IMR-90 (cell line): ENCODE data around the gene PRKACB. TPM values are rescaled to one million over a fixed set of nuclear protein-coding genes. Genes with fewer than 3 reads are reported as not detected.

Source experiments
- ATAC-seq: fragments of 200-7000 bp; cut with Tn5 transposase; 2 replicates; pipeline ENCODE4 v1.9.1; 2020; ENCODE audit warnings: low read depth, mild to moderate bottlenecking, moderate library complexity
- BruUV-seq: library from RNA; stranded (reverse); fragments of 400-500 nt; replicated peaks from 2 replicates; lab custom pipeline; 2021; lab: Mats Ljungman, UMichigan
- CTCF ChIA-PET: fragments of 300-600 bp; formaldehyde crosslinking; extraction: SDS; loops from one replicate; lab custom pipeline; 2021; ENCODE audit warnings: antibody characterized with exemption; lab: Yijun Ruan, JAX
- POLR2A ChIA-PET: fragments of 300-600 bp; sonication (Branson Sonifier 250); formaldehyde crosslinking; loops from one replicate; lab custom pipeline; 2022; ENCODE audit warnings: antibody characterized with exemption; ENCODE audit not compliant: unreplicated experiment; lab: Charles Lee
- DNase-seq: peaks from one replicate; pipeline ENCODE4 v3.0.0; 2013
- H2AFZ ChIP-seq: replicated peaks from 2 replicates; pipeline ENCODE3; 2013; ENCODE audit warnings: low read length, mild to moderate bottlenecking; ENCODE audit not compliant: poor library complexity
- H2AK5ac ChIP-seq: 2 replicates; pipeline ENCODE4 v1.6.1; 2013; ENCODE audit warnings: low read depth, low read length, inconsistent platforms
- H2AK9ac ChIP-seq: replicated peaks from 2 replicates; pipeline ENCODE3; 2013; ENCODE audit warnings: mild to moderate bottlenecking, low read depth, low read length, moderate library complexity; ENCODE audit not compliant: poor library complexity
- H2BK120ac ChIP-seq: 2 replicates; pipeline ENCODE4 v1.6.1; 2013; ENCODE audit warnings: low read depth, low read length, inconsistent platforms
- H2BK15ac ChIP-seq: 3 replicates; pipeline ENCODE4 v1.6.1; 2013; ENCODE audit warnings: low read depth, low read length, inconsistent platforms
- H2BK20ac ChIP-seq: 2 replicates; pipeline ENCODE4 v1.6.1; 2013; ENCODE audit warnings: low read depth, mild to moderate bottlenecking, inconsistent platforms, low read length, moderate library complexity
- H2BK5ac ChIP-seq: 2 replicates; pipeline ENCODE4 v1.6.1; 2013; ENCODE audit warnings: mild to moderate bottlenecking, low read depth, low read length, inconsistent platforms; ENCODE audit not compliant: poor library complexity, severe bottlenecking
- H3K14ac ChIP-seq: replicated peaks from 2 replicates; pipeline ENCODE4 v1.6.1; 2013; ENCODE audit warnings: low read depth, low read length, inconsistent platforms
- H3K18ac ChIP-seq: 2 replicates; pipeline ENCODE4 v1.6.1; 2013; ENCODE audit warnings: low read depth, low read length, control low read depth
- H3K23ac ChIP-seq: 2 replicates; pipeline ENCODE4 v1.6.1; 2013; ENCODE audit warnings: low read depth, low read length, inconsistent platforms
- H3K27ac ChIP-seq: 2 replicates; pipeline ENCODE4 v1.5.1; 2013; ENCODE audit warnings: mild to moderate bottlenecking, control low read depth, low read length; ENCODE audit not compliant: insufficient read depth
- H3K27me3 ChIP-seq: 2 replicates; pipeline ENCODE4 v1.6.1; 2013; ENCODE audit warnings: low read length; ENCODE audit not compliant: control insufficient read depth, insufficient read depth
- H3K36me3 ChIP-seq: 2 replicates; pipeline ENCODE4 v1.6.1; 2013; ENCODE audit warnings: low read length, mixed read lengths; ENCODE audit not compliant: control insufficient read depth, insufficient read depth
- H3K4ac ChIP-seq: 2 replicates; pipeline ENCODE4 v1.6.1; 2013; ENCODE audit warnings: low read depth, low read length, inconsistent platforms
- H3K4me1 ChIP-seq: 2 replicates; pipeline ENCODE4 v1.6.1; 2013; ENCODE audit warnings: low read length, mixed read lengths; ENCODE audit not compliant: control insufficient read depth, insufficient read depth
- H3K4me2 ChIP-seq: 2 replicates; pipeline ENCODE4 v1.6.1; 2013; ENCODE audit warnings: low read depth, mild to moderate bottlenecking, control low read depth, low read length, moderate library complexity
- H3K4me3 ChIP-seq: 2 replicates; pipeline ENCODE4 v1.5.1; 2013; ENCODE audit warnings: low read depth, mild to moderate bottlenecking, control low read depth, low read length, moderate library complexity; ENCODE audit not compliant: insufficient read depth
- H3K56ac ChIP-seq: 2 replicates; pipeline ENCODE4 v1.6.1; 2013; ENCODE audit warnings: low read length, inconsistent platforms; ENCODE audit not compliant: insufficient read depth; ENCODE audit errors: extremely low read depth
- H3K79me1 ChIP-seq, 2 experiments: 2 replicates each; pipeline ENCODE4 v1.6.1; 2013; ENCODE audit warnings: low read length in 2 of 2, inconsistent platforms in 1 of 2, low read depth in 1 of 2
- H3K9ac ChIP-seq: 2 replicates; pipeline ENCODE4 v1.6.1; 2013; ENCODE audit warnings: low read depth, low read length, control low read depth
- H3K9me1 ChIP-seq: 2 replicates; pipeline ENCODE4 v1.6.1; 2013; ENCODE audit warnings: low read length, inconsistent platforms; ENCODE audit not compliant: insufficient read depth
- H3K9me3 ChIP-seq: 2 replicates; pipeline ENCODE4 v1.6.1; 2013; ENCODE audit warnings: low read length; ENCODE audit not compliant: control insufficient read depth, insufficient read depth
- H4K20me1 ChIP-seq: 2 replicates; pipeline ENCODE4 v1.6.1; 2013; ENCODE audit warnings: low read length, inconsistent platforms; ENCODE audit not compliant: insufficient read depth
- H4K5ac ChIP-seq: 2 replicates; pipeline ENCODE4 v1.6.1; 2013; ENCODE audit warnings: mild to moderate bottlenecking, low read depth, low read length, control low read depth
- H4K8ac ChIP-seq, 2 experiments: 2 replicates each; pipeline ENCODE4 v1.6.1; 2013; ENCODE audit warnings: low read depth in 2 of 2, low read length in 2 of 2, control low read depth in 1 of 2, inconsistent platforms in 1 of 2
- H4K91ac ChIP-seq: 2 replicates; pipeline ENCODE4 v1.6.1; 2013; ENCODE audit warnings: low read depth, low read length, inconsistent platforms; ENCODE audit not compliant: insufficient read depth
- BHLHE40 ChIP-seq: fragments of 150-350 bp; IDR thresholded peaks from 2 replicates; pipeline ENCODE4 v1.6.1; 2016; ENCODE audit warnings: mild to moderate bottlenecking, low read depth, low read length
- CEBPB ChIP-seq: IDR thresholded peaks from 2 replicates; pipeline ENCODE4 v1.6.1; 2012; ENCODE audit warnings: low read depth, low read length, improper control_type of control experiment
- CHD1 ChIP-seq: IDR thresholded peaks from 2 replicates; pipeline ENCODE4 v1.6.1; 2012; ENCODE audit warnings: low read depth, low read length, improper control_type of control experiment
- FOS ChIP-seq: fragments of 150-350 bp; IDR thresholded peaks from 2 replicates; pipeline ENCODE4 v1.6.1; 2016; ENCODE audit warnings: low read depth, low read length
- MAFK ChIP-seq: IDR thresholded peaks from 2 replicates; pipeline ENCODE4 v1.6.1; 2012; ENCODE audit warnings: low read depth, low read length, improper control_type of control experiment
- MAZ ChIP-seq: IDR thresholded peaks from 2 replicates; pipeline ENCODE4 v1.6.1; 2012; ENCODE audit warnings: low read depth, mild to moderate bottlenecking, low read length, improper control_type of control experiment, moderate library complexity, borderline replicate concordance
- MXI1 ChIP-seq: IDR thresholded peaks from 2 replicates; pipeline ENCODE4 v1.6.1; 2012; ENCODE audit warnings: low read depth, mild to moderate bottlenecking, low read length, moderate library complexity, borderline replicate concordance
- NFE2L2 ChIP-seq: fragments of 150-350 bp; IDR thresholded peaks from 2 replicates; pipeline ENCODE4 v1.6.1; 2016; ENCODE audit warnings: low read depth, mild to moderate bottlenecking, low read length
- POLR2A ChIP-seq: IDR thresholded peaks from 2 replicates; pipeline ENCODE4 v1.6.1; 2012; ENCODE audit warnings: mild to moderate bottlenecking, low read depth, low read length
- RAD21 ChIP-seq: IDR thresholded peaks from 2 replicates; pipeline ENCODE4 v1.6.1; 2012; ENCODE audit warnings: low read length, improper control_type of control experiment
- RCOR1 ChIP-seq: IDR thresholded peaks from 2 replicates; pipeline ENCODE4 v1.6.1; 2012; ENCODE audit warnings: mild to moderate bottlenecking, low read length, improper control_type of control experiment; ENCODE audit not compliant: insufficient replicate concordance
- RFX5 ChIP-seq: IDR thresholded peaks from 2 replicates; pipeline ENCODE4 v1.8.0; 2012; ENCODE audit warnings: low read depth, mild to moderate bottlenecking, low read length, moderate library complexity
- SMC3 ChIP-seq: fragments of 150-350 bp; IDR thresholded peaks from 2 replicates; pipeline ENCODE4 v1.6.1; 2016; ENCODE audit warnings: low read depth, mild to moderate bottlenecking, antibody characterized with exemption, low read length, moderate library complexity
- WGBS, 2 experiments: methylation state at CpG; one replicate each; pipeline versions ENCODE4 v1.1.5 to v1.1.7; 2013; ENCODE audit warnings: missing lambda C conversion rate in 2 of 2; ENCODE audit not compliant: insufficient read length in 1 of 2; ENCODE audit errors: extremely low coverage in 2 of 2; 5-methylcytosine and 5-hydroxymethylcytosine counted together
- dilution Hi-C: fragments of 300-500 bp; cut with HindIII; formaldehyde crosslinking; loops from one replicate; pipeline ENCODE4 v1.14.3; 2018; ENCODE audit warnings: low sequenced_read_pairs; ENCODE audit not compliant: unreplicated experiment
- in situ Hi-C: fragments of 300-500 bp; cut with MboI; formaldehyde crosslinking; loops from 3 replicates; pipeline ENCODE4 v1.14.3; 2019; ENCODE audit warnings: low sequenced_read_pairs, inconsistent platforms, mixed read lengths
- intact Hi-C: fragments of 100-400 bp; cut with micrococcal nuclease; formaldehyde crosslinking; loops from 2 replicates; pipeline ENCODE4 v1.10.0; 2022
- polyA plus RNA-seq, 3 experiments: library from polyadenylated mRNA; depleted of rRNA; stranded (reverse); fragments of >200 nt; gene quantifications; 2 replicates each; pipeline ENCODE4 v1.2.3, GENCODE V29; 2012; ENCODE audit warnings: low replicate concordance in 1 of 3
- total RNA-seq: library from RNA; depleted of rRNA; stranded (reverse); fragments of >200 nt; gene quantifications from 2 replicates; pipeline ENCODE4 v1.2.3, GENCODE V29; 2012
- TF ChIP-seq, protein P1 (sequence below): fragments of 150-350 bp; IDR thresholded peaks from 2 replicates; pipeline ENCODE4 v1.6.1; 2016; ENCODE audit warnings: low read depth, mild to moderate bottlenecking, low read length, moderate library complexity, borderline replicate concordance
- TF ChIP-seq, protein P2 (sequence below): fragments of 150-350 bp; IDR thresholded peaks from 2 replicates; pipeline ENCODE4 v1.6.1; 2017; ENCODE audit warnings: mild to moderate bottlenecking, antibody characterized with exemption, low read length, low read depth
- TF ChIP-seq, protein P3 (sequence below): conservative IDR thresholded peaks from 2 replicates; pipeline ENCODE4 v1.5.1; 2012; ENCODE audit warnings: mild to moderate bottlenecking, low read depth, low read length, improper control_type of control experiment

PRKACB gene
- total and polyA plus RNA-seq, 2 of the 4 experiments (the other 2 are of a cell fraction): 8.2 to 8.3 TPM

DNA sequence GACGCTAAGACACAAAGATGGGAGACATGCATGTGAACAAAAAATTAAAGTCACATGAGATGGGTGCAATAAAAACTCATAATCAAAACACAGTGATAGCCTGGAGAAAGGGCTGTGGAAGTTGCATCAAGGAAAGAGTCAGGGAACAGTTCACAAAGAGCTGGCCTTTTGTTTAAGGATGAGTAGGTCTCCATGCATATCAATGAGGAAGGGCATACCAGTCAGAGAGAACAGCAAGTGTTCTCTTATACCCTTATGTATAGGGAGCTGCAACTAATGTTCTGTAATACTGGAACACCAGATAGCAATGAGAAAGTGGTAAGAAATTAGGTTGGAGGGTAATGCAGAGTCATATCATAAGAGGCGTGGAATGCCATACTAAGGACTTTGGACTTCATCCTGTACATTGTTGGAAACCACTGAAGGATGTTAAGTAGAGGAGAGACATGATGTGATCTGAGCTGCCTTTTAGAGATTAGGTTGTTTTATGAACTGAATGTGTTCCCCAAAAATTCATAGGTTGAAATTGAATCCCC lies 110.7 kb downstream of the PRKACB start:
- Histone ChIP-seq H3K4ac (peak overlapping the region; percentile 9; the same call in 1 of the 2 replicates), H3K9me3 (no peaks in the 10 kb centered on the region), H2BK15ac (peak overlapping the region; percentile 27; the same call in 1 of the 3 replicates), H3K14ac (0 out of 2 replicates have a peak overlapping the region, but pooled peaks have one; percentile 1), H4K8ac (no peak overlapping the region), H3K27me3 (no peaks in the 10 kb centered on the region), H3K56ac (no peak overlapping the region), H3K9ac (no peak overlapping the region), H3K79me1 (no peaks in the 10 kb centered on the region), H3K4me3 (no peak overlapping the region), H4K20me1 (no peaks in the 10 kb centered on the region), H3K4me1 (peaks cover 5% of the 10 kb centered on the region; the same call in 1 of the 2 replicates), H3K18ac (peak overlapping the region; percentile 25; the same call in 1 of the 2 replicates), H2AK9ac (no peak overlapping the region), H2BK120ac (peak overlapping the region; percentile 17; the same call in 1 of the 2 replicates), H3K27ac (no peak overlapping the region), H3K4me2 (no peak overlapping the region), H2AFZ (no peak overlapping the region), H2BK5ac (no peak overlapping the region), H4K5ac (peak overlapping the region; percentile 4; the same call in 1 of the 2 replicates), H2AK5ac (no peak overlapping the region), H4K91ac (no peak overlapping the region), H3K9me1 (peaks cover 9% of the 10 kb centered on the region), H2BK20ac (peak overlapping the region; percentile 82; the same call in 1 of the 2 replicates), H3K36me3 (no peaks in the 10 kb centered on the region), H3K23ac (no peak overlapping the region)
- DNase-seq: no peak
- WGBS, 2 experiments: 100% methylated on average over 1 of the region's 2 CpGs; no CpG with 5 or more reads in 1 of the 2 experiments
- no peak for TF ChIP-seq CHD1
- TF ChIP-seq CEBPB: no peak
- no peak for TF ChIP-seq MAZ
- TF ChIP-seq FOS: no peak
- TF ChIP-seq RCOR1: no peak
- TF ChIP-seq NFE2L2: no peak
- TF ChIP-seq, protein P1, sequence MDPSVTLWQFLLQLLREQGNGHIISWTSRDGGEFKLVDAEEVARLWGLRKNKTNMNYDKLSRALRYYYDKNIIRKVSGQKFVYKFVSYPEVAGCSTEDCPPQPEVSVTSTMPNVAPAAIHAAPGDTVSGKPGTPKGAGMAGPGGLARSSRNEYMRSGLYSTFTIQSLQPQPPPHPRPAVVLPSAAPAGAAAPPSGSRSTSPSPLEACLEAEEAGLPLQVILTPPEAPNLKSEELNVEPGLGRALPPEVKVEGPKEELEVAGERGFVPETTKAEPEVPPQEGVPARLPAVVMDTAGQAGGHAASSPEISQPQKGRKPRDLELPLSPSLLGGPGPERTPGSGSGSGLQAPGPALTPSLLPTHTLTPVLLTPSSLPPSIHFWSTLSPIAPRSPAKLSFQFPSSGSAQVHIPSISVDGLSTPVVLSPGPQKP: no peak
- TF ChIP-seq POLR2A: no peak
- TF ChIP-seq, protein P2, sequence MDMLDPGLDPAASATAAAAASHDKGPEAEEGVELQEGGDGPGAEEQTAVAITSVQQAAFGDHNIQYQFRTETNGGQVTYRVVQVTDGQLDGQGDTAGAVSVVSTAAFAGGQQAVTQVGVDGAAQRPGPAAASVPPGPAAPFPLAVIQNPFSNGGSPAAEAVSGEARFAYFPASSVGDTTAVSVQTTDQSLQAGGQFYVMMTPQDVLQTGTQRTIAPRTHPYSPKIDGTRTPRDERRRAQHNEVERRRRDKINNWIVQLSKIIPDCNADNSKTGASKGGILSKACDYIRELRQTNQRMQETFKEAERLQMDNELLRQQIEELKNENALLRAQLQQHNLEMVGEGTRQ: no peak
- TF ChIP-seq, protein P3, sequence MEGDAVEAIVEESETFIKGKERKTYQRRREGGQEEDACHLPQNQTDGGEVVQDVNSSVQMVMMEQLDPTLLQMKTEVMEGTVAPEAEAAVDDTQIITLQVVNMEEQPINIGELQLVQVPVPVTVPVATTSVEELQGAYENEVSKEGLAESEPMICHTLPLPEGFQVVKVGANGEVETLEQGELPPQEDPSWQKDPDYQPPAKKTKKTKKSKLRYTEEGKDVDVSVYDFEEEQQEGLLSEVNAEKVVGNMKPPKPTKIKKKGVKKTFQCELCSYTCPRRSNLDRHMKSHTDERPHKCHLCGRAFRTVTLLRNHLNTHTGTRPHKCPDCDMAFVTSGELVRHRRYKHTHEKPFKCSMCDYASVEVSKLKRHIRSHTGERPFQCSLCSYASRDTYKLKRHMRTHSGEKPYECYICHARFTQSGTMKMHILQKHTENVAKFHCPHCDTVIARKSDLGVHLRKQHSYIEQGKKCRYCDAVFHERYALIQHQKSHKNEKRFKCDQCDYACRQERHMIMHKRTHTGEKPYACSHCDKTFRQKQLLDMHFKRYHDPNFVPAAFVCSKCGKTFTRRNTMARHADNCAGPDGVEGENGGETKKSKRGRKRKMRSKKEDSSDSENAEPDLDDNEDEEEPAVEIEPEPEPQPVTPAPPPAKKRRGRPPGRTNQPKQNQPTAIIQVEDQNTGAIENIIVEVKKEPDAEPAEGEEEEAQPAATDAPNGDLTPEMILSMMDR: no peak
- no peak for TF ChIP-seq MXI1
- no peak for TF ChIP-seq BHLHE40
- TF ChIP-seq RAD21: no peak
- TF ChIP-seq MAFK: no peak
- no peak for TF ChIP-seq SMC3
- TF ChIP-seq RFX5: no peak
- ChIA-PET CTCF (no interaction called here), POLR2A (no interaction called here)
- in situ Hi-C loops: no loop called here
- no TSS peak for BruUV-seq
- dilution Hi-C loops: no loop called here
- intact Hi-C loops: loop anchor here (5.0 kb wide), 1 partner anchor 123 kb away; no protein-coding TSS in a partner anchor
- no peak for ATAC-seq
